AG10803 (cell line): Measurements from ENCODE around the gene NOXO1.
A peak's percentile ranks its signal among the peaks of the same experiment; 100 is the strongest.

Experiments used
- DNase-seq: peaks from one replicate; pipeline ENCODE4 v3.0.0; 2010; ENCODE audit warnings: low read depth
- H3K4me3 ChIP-seq: 2 replicates; pipeline ENCODE4 v1.5.1; 2011; ENCODE audit warnings: mild to moderate bottlenecking, low read length, control low read depth
- CTCF ChIP-seq: conservative IDR thresholded peaks from 2 replicates; pipeline ENCODE4 v1.5.1; 2011; ENCODE audit warnings: mild to moderate bottlenecking, low read length, control low read depth, inconsistent platforms

Gene NOXO1

GRCh38 chr16:1989209-1990100 is 8.2 kb upstream of the NOXO1 start, which contains the start of gene SYNGR3:
Gene SYNGR3, plus strand, starts transcription at chr16:1989970. Its CDS starts 133 bp downstream, at chr16:1990103.
- H3K4me3 ChIP-seq = no peak within 1 kb of the TSS; the same call in 1 of the 2 replicates
- DNase-seq = no peak
- TF ChIP-seq CTCF = no peak

GRCh38 chr16:1987198-1987597 is 5.9 kb upstream of the NOXO1 start:
- no peak overlapping the region for H3K4me3 ChIP-seq
- no peak for TF ChIP-seq CTCF
- DNase-seq = no peak

- peak overlapping the region; percentile 76; the same call in 1 of the 2 replicates for H3K4me3 ChIP-seq
- DNase-seq = no peak
- TF ChIP-seq CTCF = no peak
These were observed 4.3 kb upstream of the NOXO1 start for GRCh38 chr16:1985466-1986150.

- TF ChIP-seq CTCF = no peak
- no peak for DNase-seq
- peak overlapping the region; percentile 76 for H3K4me3 ChIP-seq
These were observed 3.3 kb upstream of the NOXO1 start for GRCh38 chr16:1984347-1985225.

GRCh38 chr16:1983544-1984346 is 2.5 kb upstream of the NOXO1 start, which contains the start of gene GFER:
Gene GFER, plus strand, starts transcription at chr16:1984193. Its CDS starts 26 bp downstream, at chr16:1984219.
- DNase-seq = peak; percentile 92
- peak within 1 kb of the TSS; percentile 76 for H3K4me3 ChIP-seq
- TF ChIP-seq CTCF = peak; percentile 34

GRCh38 chr16:1982991-1983543 is 1.8 kb upstream of the NOXO1 start:
- TF ChIP-seq CTCF = no peak; the same call in 1 of the 2 replicates
- no peak for DNase-seq
- H3K4me3 ChIP-seq = peak overlapping the region; percentile 63
